GM21526 (cell line): ENCODE data around the gene DEDD.

Experiments used
- ATAC-seq: cut with Tn5 transposase; IDR thresholded peaks from one replicate; pipeline ENCODE4 v1.9.1; 2021; ENCODE audit warnings: moderate library complexity; ENCODE audit not compliant: unreplicated experiment, low FRiP score

The DEDD gene

DNA sequence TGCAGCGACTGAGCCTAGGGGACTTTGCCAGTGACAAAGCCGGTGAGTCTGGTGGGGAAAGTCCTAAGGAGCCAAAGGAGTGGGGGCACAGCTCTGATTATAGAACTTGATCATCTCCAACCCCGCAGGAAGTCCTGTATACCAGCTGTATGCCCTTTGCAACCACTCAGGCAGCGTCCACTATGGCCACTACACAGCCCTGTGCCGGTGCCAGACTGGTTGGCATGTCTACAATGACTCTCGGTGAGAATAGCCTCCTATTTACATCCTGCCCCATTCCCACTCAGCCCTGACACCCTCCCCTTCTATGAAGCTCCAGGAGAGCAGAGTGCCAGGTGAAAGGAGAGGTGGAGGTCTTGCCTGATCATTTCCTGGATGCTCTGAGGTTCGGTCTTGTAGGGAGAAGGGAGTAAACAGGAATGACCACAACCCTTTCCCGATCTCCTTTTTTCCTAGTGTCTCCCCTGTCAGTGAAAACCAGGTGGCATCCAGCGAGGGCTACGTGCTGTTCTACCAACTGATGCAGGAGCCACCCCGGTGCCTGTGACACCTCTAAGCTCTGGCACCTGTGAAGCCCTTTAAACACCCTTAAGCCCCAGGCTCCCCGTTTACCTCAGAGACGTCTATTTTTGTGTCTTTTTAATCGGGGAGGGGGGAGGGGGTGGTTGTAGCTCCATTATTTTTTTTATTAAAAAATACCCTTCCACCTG is 32.6 kb upstream of the DEDD start:
- ATAC-seq: no peak

- no peak for ATAC-seq
Measured at GRCh38 chr1:161163793-161164192, 31.3 kb upstream of the DEDD start.

DNA sequence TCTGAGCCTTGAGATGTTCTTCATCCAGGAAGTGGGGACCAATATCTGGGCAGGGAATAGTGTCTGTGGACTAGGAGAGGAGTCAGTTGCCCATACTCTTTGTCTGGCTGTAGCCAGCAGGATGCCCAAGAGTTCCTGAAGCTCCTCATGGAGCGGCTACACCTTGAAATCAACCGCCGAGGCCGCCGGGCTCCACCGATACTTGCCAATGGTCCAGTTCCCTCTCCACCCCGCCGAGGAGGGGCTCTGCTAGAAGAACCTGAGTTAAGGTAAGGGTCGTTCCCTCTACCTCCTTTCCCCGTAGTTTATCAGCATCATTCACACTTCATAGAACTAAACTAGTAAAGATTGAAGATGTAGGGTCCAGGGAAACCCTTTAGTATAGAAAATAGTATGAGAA is 30.3 kb upstream of the DEDD start:
- ATAC-seq: no peak

GRCh38 chr1:161162052-161162451 is 29.6 kb upstream of the DEDD start:
- ATAC-seq: no peak

DNA sequence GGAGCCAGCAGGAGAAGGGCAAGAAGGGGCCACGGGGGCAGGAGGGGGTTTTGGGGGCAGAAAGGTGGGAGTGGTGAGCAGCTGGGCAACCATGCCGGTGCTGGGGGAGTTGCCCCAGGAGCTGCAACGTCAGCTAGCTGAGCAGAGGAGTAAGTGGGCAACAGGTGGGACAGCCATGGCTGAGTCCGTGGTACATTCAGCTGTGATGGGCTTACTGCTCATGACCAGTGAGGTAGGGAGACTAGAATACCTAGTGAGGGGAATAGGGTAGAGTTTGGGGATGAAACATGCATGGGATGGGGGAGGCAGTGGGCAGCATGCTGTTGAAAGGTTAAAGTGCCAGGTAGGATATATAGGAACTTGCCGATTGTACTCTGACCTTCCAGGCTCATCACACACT is 29.2 kb upstream of the DEDD start:
- ATAC-seq: no peak

DNA sequence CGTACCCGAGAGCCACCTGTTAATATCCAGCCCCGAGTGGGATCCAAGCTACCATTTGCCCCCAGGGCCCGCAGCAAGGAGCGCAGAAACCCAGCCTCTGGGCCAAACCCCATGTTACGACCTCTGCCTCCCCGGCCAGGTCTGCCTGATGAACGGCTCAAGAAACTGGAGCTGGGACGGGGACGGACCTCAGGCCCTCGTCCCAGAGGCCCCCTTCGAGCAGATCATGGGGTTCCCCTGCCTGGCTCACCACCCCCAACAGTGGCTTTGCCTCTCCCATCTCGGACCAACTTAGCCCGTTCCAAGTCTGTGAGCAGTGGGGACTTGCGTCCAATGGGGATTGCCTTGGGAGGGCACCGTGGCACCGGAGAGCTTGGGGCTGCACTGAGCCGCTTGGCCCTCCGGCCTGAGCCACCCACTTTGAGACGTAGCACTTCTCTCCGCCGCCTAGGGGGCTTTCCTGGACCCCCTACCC is 28.2 kb upstream of the DEDD start:
- ATAC-seq: no peak

GRCh38 chr1:161159913-161160243 is 27.4 kb upstream of the DEDD start:
- ATAC-seq: no peak

DNA sequence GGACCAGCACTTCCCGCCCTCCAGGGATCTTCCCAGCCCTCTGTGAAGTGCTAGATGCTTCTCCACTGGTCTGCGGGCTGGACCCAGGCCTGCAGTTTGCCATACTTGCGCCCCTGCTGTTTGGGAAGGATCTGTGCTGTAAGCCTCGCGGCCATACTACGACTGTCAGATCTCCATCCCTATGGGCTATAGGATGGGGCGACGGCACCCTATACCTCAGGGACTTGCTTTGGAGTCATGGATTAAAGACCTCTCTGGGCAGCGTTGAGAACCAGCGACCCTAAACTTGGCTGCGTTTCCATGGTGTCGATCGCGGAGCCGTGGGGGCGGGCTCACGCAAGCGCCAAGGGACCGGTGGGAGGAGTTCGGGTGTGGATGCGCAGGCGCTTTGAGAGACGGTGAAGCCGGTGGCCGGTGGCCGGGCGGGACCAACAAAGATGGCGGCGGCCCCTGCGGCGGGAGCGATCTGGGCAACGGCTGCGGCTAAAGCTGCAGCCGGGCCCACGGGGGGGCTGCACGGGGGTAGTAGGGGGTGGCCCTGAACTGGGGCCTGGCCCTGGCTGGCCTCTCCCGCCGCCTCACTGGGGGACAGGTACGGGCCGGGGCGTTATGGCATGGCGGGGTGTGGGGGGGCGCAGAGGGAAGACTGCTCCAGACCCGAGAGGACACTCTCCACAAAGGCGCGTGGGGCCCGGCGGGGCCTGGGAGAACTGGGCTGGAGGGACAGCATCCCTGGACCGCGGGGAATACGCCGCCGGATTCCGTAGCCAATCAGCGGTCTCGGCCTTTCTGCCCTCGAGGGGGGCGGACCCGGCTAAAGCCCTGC is 26.8 kb upstream of the DEDD start, which contains the start of gene USP21:
USP21 (plus strand) TSS at position 414 of the 826 bp plus-strand sequence. CDS start 1,141 bp downstream, outside the sequence.
- ATAC-seq: peak; percentile 65

GRCh38 chr1:161158316-161159010 is 26.0 kb upstream of the DEDD start:
- peak; percentile 5 for ATAC-seq

- ATAC-seq: no peak
Measured at GRCh38 chr1:161157867-161158266, 25.4 kb upstream of the DEDD start.

GRCh38 chr1:161153682-161154337 is 21.3 kb upstream of the DEDD start, which contains the start of gene UFC1:
Gene UFC1 (plus strand): TSS chr1:161153978. CDS start chr1:161153998, 20 bp downstream.
- ATAC-seq: no peak

- ATAC-seq: no peak
Measured at GRCh38 chr1:161153176-161153575, 20.7 kb upstream of the DEDD start.

- no peak for ATAC-seq
Measured at GRCh38 chr1:161145832-161146231, 13.4 kb upstream of the DEDD start.

GRCh38 chr1:161140755-161141400 is 8.4 kb upstream of the DEDD start:
- ATAC-seq: no peak

DNA sequence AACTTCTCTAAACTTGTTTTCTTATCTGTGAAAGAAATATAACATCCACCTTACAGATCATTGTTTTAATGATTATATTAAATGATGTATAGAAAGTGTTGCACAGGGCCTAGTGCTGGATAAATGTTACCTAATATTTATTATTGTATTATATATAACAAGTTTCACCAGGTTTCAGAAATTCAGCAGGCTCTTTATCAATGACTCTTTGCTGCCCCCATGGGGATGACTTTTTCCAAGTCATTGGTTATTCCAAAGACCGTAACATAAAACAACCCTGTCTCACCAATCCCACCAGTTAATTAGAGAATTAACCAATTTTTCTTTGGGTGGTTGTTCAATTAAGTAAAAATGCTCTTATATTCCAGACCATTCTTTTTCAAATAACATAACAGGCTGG is 7.3 kb upstream of the DEDD start:
- no peak for ATAC-seq

DNA sequence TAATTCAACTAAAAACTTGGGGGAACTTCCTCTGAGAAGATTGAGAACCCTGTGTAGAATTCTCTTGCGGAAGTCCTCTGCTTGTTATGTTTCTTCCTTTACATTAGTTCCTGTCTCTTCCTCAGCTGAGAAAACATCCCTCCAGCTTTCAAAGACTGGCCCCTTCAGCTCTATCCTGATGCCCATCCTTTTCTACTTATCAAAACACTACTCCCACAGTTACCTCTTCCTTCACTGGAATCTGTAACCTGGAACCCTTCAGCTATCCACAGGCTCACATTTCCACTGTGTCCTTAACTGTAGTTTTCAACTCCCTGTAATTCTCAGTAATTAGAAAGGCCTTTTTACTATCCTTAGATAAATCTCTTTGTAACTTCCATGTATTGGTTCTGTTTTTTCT is 6.0 kb upstream of the DEDD start:
- ATAC-seq: no peak

- no peak for ATAC-seq
Measured at GRCh38 chr1:161137881-161138280, 5.4 kb upstream of the DEDD start.

DNA sequence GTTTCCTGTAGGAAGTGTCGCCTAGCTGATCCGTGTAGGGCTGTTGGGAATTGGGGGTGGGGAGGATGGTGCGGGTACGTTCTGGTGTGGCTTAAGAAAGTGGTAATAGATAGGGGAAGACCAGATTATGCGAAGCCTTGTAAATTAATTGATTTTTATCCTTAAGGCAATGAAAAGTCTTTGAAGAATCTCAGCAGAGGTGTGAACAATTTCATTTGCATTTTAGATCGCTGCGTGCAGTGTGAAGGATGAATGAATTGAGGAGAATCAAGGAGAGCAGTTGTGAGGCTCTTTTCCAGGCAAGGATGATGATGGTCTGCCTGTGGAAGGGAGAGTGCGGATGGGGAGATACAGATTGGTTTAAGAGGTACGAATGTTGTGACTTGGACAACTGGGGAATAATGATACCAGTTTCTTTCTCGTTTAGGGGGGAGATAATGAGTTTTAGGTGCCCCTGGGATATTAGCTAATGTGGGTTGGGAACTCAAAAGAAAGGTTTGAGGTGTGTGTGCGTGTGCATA is 813 bp upstream of the DEDD start:
- ATAC-seq: peak; percentile 2

GRCh38 chr1:161131523-161132409 is 701 bp downstream of the DEDD start:
- no peak for ATAC-seq
